ENCODE measurements around the gene FAM107B. TPM values are rescaled to one million over a fixed set of nuclear protein-coding genes. Genes with fewer than 3 reads are reported as not detected.

FAM107B gene
- total and polyA plus RNA-seq, 2 of the 8 experiments (the other 6 are each of a cell fraction or from before 2014, with no cell fraction given) = 7.5 to 28.1 TPM

GRCh38 chr10:14585287-14586193 lies 189.2 kb downstream of the FAM107B start (continued):
- no peak for TF ChIP-seq KDM1A (IDR thresholded peaks at IDR 0.05; ENCODE audit: borderline replicate concordance, low read length)
- TF ChIP-seq FOSL1 (IDR thresholded peaks at IDR 0.05; ENCODE audit: insufficient read depth, low read depth, low read length) = no peak
- TF ChIP-seq SIN3A (conservative IDR thresholded peaks at IDR 0.05 in 1 of 2, IDR thresholded peaks at IDR 0.05 in 1 of 2; ENCODE audit: low read depth in 1 of 2, low read length in 2 of 2) = no peak
- TF ChIP-seq RBBP5 (IDR thresholded peaks at IDR 0.05; ENCODE audit: borderline replicate concordance, low read depth, low read length) = no peak
- TF ChIP-seq EGR1 (IDR thresholded peaks at IDR 0.05; ENCODE audit: borderline replicate concordance, low read depth, low read length) = no peak
- TF ChIP-seq RFX5 (IDR thresholded peaks at IDR 0.05; ENCODE audit: borderline replicate concordance, low read depth, low read length) = no peak
- no peak for TF ChIP-seq POLR2AphosphoS5 (IDR thresholded peaks at IDR 0.05; ENCODE audit: low read depth, low read length)
- no peak for TF ChIP-seq SAP30 (IDR thresholded peaks at IDR 0.05; ENCODE audit: insufficient read depth, insufficient replicate concordance, low read length)

All from H1 (cell line).